LHCN-M2 (cell line): Measurements from ENCODE around the gene LCN2. TPM values are rescaled to one million over a fixed set of nuclear protein-coding genes. Genes with fewer than 3 reads are reported as not detected.

Source experiments
- DNase-seq: peaks from one replicate; pipeline ENCODE4 v3.0.0-alpha.2; 2012; ENCODE audit warnings: low read depth
- total RNA-seq: library from RNA; depleted of rRNA; stranded (reverse); fragments of >200 nt; gene quantifications from 2 replicates; pipeline ENCODE4 v1.2.3, GENCODE V29; 2014

Gene LCN2
- total RNA-seq, 1 experiment from 2014 or later: not detected

DNA sequence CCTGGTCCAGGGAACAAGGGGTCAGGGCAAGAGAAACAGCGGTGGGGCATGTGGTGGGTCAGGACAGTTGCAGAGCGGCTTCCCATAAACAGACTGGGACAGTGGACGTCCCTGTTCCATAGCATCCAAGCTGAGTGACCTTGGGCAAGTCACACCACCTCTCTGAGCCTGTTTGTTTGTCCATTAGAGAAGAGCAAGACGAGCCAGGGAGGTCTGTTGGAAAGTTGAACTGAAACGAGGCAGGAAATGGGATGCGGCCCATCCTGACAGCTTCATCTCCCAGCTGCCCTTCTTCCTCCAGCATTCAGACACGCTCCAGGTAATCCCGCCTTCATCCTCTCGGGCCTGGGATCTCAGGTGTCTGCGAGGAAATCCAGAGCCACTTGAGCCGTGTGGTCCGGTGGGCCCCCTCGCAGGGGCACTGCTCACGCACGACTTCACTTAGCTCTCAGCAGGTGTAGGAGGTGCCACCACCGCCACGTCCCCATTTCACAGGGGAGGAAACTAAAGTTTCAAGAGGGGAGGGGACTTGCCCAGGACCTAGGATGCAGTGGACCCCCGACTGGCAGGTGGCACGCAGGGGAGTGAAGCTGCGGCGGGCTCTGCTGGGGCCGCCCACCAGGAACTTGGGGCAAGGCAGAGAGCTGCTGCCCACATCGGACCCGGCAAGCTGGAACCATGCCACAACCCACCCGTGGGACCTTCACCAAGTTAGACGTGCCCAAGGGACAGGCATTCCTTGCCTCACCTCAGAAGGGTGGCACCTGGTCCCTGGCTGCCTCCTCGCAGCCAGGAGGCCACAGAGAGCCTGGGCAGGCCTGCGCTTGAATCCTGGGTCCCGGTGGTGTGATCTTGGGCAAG lies 34.7 kb upstream of the LCN2 start:
- DNase-seq: no peak

GRCh38 chr9:128115187-128116103 lies 33.8 kb upstream of the LCN2 start:
- no peak for DNase-seq

DNA sequence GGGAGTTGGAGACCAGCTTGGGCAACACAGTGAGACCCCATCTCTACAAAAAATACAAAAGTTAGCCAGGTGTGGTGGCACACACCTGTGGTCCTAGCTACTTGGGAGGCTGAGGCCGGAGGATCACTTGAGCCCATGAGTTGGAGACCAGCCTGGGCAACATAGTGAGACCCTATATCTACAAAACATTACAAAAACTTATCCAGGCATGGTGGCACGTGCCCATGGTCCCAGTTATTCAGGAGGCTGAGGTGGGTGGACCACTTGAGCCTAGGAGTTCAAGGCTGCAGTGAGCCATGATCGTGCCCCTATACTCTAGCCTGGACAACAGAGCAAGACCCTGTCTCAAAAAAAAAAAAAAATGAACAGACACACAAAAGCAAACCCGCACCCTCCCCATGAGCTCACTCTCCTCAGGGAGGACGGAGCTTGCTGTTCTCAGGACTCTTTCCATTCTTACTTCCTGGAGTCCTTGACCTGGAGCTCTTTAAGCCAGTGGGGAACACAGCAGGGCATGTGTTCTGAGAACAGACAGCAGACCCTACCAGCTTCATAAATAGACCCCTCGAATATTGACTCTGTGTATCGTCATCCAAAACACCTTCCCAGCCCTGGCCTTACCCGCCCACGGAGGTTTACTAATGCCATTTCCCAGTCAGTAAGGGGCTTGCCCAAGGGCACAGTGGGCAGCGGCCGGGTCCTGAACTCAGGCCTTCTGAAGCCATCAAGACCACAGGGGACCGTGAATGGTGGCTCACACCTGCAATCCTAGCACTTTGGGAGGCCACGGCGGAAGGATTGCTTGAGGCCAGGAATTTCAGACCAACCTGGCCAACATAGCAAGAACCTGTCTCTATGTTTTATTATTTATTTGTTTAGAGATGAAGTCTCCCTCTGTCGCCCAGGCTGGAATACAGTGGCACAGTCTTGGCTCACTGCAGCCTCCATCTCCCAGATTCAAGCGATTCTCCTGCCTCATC lies 32.9 kb upstream of the LCN2 start:
- DNase-seq: no peak

DNA sequence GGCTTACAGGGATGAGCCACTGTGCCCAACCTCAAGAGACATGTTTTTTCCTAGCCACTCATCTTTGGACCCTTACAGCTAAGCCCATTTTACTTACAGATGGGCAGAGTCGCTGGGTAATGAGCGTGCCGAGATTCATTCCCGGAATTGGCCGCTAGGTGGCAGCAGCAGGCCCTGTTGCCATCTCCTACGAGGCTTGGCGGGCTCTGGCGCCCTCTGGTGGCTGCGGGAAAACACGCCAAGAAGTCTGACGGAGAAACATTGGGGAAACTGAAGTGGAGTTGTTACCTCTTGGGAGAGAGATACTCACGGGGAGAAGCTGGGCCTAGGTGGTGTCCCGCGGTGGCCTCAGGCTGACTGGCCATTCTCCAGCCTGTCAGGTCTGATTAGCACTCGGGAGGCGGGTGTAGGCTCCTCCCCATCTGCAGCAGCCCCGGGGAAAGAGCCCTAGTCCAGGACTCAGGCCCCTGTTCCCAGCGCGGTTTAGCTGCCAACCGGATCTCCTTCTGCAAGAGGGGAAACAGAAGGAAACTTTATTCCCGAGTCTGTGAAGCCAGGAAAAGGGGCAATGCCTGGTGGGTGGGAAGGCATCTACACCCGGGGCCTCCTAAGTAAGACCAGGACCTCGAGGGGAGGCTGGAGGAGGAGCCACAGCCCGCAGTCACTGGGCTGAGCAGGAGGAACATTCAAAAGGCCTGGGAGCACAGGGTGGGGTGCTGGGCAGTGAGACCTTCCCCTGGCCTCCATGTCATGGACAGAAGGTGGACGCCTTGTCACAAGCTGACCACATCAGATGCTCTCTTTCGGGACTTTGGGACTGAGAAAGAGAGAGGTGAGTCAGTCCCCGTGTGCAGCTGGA lies 31.4 kb upstream of the LCN2 start:
- peak; percentile 75 for DNase-seq

- DNase-seq: no peak
Observed at GRCh38 chr9:128118472-128118857, 30.8 kb upstream of the LCN2 start.

DNA sequence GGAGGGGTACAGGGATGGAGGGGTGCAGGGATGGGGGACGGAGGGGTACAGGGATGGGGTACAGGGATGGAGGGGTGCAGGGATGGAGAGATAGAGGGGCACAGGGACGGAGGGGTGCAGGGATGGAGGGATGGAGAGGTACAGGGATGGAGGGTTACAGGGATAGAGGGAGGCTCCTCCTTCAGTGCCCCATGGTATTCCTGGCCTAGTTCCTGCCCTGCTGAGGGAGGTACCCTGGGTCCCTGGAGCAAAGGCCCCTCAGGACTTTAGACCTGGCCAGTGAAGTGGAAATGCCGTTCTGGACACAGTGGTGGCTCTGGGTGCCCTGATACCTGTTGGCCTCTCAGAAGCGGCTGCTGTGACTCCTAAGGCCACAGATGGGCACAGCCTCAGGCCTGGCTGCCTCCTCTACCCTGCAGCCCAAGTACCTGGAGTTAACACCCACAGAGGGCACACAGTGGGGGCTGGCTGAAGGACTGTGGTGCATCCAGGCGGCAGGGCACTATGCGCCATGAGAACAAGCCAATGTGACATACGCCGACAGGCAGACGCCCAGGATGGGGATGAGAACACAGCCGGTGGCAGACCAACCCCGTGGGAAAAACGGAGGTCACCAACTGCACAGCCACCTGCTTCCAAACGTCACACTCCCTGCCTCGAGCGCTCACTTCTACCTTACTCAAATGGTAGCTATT lies 30.1 kb upstream of the LCN2 start:
- DNase-seq: no peak

DNA sequence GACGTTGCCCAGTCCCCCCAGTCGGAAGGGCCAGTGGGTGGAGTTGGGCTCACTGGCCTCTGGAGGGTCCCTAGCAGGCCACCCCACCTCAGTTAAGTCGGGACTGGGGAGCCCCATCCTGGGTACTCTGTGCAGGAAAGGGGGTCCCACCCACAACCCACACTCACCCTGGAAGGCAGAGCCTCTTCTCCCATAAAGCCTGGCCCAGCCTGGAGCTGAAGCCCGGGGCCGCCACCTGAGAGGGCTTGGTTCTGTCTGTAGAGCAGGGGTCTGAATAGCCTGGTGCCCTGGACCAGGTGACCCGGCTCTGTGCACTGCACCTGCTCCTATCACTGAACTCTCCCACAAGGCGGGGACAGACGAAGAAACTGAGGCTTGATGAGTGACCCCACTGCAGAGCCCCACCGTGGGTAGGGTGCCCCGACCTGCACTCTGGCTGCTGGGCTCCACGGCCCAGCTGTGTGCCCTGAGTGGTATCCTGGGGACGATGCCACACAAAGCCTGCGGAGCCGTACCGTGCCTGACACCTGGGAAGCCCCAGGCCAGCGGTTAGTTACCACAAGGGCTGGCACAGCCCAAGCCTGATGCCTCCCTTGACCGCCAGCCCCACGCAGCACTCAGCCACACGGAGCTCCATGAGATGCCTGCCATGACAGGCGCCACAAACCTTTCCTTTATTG lies 29.1 kb upstream of the LCN2 start:
- DNase-seq: no peak

GRCh38 chr9:128120741-128121465 lies 28.4 kb upstream of the LCN2 start:
- DNase-seq: no peak

DNA sequence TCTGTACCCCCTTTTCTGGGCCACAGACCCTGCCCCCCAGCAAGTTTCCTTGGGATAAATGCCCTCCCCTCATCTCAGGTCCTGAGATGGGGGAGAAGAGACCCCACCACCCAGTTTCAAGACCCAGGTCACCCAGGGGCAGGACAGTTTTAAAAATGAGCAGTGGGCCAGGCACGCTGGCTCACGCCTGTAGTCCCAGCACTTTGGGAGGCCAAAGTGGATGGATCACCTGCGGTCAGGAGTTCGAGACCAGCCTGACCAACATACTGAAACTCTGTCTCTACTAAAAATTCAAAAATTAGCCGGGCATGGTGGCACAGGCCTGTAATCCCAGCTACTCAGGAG lies 27.8 kb upstream of the LCN2 start:
- no peak for DNase-seq

GRCh38 chr9:128121924-128122808 lies 27.1 kb upstream of the LCN2 start:
- no peak for DNase-seq

DNA sequence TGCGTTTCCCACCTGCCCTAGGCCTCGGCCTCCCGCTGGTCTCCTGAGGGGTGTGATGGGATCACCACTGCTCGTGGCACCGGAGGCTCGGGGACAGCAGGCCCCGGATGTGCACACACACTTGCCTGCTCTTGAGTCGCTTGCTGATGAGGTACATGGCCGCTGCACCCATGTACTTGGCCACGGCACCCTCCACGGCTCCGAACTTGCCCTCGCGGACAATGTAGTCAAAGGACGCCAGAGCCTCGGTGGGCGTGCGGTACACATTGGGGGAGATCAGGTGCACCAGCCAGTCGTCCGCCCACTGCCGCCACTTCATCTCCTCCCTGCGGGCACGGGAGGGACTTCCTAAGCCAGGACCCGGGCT lies 26.5 kb upstream of the LCN2 start:
- no peak for DNase-seq

DNA sequence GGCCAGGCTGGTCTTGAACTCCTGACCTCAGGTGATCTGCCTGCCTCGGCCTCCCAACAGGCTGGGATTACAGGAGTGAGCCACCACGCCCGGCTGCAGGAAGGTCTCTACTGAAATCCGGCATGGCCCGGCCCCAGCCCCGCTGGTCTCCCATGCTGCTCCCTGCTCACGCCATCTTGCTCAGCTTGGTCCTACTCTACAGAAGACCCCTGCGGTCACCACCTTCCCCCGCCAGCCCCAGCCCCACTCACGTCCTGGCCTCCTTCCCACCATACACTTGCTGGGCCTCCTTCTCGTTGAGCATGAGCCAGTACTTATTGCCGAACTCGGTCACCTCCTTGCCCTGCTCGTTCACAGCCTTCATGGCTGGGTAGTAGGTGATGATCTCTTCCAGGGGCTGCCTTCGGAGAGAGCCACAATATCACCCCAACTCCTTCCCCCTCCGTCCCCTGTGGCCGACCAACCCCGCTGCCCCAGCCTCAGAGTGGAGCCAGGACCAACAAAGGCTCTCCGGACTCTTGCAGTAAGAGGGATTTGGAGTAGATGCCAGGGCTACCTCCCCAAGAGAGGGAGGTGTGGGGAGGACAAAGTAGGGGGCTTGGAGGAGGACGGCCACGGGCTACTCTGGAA lies 25.7 kb upstream of the LCN2 start:
- no peak for DNase-seq

GRCh38 chr9:128124451-128124850 lies 24.8 kb upstream of the LCN2 start:
- DNase-seq: no peak

- no peak for DNase-seq
Observed at GRCh38 chr9:128124873-128125579, 24.2 kb upstream of the LCN2 start.

DNA sequence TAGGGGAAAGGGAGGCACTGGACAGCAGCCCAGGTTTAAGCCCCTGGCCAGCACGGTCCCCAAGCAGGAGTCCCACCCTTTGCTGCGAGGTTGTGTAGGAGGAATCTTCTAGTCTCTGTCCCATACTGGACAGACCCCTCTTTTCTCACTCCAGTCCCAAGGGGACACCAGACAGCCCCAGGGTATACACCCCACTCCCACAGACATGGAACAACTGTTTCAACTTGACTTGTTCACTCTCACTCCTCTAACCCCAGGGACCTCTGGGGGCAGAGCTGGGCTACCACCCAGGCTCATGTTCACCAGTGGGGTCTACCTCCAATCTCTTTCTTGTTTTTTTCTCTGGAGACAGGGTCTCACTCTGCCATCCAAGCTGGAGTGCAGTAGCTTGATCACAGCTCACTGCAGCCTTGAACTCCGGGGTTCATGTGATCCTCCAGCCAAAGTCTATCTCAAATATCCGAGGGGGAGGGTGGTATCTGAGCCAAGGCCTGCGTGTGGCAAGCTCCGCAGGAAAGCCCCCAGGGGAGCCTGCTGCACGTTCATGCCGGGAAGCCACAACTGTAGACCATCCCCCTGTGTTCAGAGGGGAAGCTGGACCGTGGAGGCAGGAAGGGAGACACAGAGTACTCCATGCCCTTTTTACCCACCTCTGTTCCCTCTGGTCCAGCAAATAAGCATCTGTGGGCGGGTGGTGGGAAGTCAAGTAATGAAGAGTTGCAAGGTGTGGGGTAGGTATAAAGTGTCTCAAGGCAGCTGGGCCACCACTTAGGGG lies 23.5 kb upstream of the LCN2 start:
- no peak for DNase-seq

DNA sequence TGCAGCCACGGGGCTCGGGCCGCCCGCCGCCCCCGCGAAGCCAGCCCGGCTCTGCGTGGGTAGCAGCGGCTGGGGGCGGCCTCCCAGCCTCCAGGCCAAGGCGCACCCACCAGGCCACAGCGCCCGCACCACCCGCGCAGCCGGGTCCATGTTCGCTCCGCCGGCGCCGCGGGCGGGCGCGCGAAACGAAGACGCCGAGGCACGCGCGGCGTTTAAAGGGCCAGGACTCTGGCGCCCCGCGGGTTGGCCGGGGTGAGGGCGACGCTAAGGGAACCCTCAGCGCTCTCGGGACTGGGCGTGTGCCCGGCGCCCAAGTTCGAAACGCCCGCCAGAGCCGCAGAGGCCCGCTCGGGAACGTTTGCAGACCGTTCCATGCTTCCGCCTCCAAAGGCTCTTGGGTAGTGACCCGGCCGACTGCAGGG lies 21.7 kb upstream of the LCN2 start, which contains the start of gene PTGES2:
Gene PTGES2, minus strand, starts transcription at position 162 of the 422 bp plus-strand sequence. Its CDS starts 12 bp downstream, at position 150.
- peak; percentile 82 for DNase-seq
